DMS 273 treated with DMSO at 0.1 percent for 48 hours (cell line): ENCODE results near the gene HLA-DPA1.
"Not testable (repeated sequence)": the region's sequence is repeated elsewhere in the genome, so short reads cannot be mapped to it uniquely, and the experiment has no call there.

Source experiments
- DNase-seq: peaks from one replicate; lab custom pipeline; 2025; lab: John Stamatoyannopoulos, UW

HLA-DPA1 gene

GRCh38 chr6:33064723-33065122 lies 8.7 kb downstream of the HLA-DPA1 start:
- no peak for DNase-seq

DNA sequence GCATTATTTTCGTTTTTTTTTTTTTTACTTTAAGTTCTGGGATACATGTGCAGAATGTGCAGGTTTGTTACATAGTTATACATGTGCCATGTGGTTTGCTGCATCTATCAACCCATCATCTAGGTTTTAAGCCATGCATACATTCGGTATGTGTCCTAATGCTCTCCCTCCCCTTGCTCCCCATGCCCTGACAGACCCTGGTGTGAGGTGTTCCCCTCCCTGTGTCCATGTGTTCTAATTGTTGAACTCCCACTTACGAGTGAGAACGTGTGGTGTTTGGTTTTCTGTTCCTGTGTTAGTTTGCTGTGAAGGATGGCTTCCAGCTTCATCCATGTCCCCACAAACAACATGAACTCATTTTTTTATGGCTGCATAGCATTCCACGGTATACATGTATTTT lies 10.0 kb downstream of the HLA-DPA1 start:
- not testable (repeated sequence) for DNase-seq

DNA sequence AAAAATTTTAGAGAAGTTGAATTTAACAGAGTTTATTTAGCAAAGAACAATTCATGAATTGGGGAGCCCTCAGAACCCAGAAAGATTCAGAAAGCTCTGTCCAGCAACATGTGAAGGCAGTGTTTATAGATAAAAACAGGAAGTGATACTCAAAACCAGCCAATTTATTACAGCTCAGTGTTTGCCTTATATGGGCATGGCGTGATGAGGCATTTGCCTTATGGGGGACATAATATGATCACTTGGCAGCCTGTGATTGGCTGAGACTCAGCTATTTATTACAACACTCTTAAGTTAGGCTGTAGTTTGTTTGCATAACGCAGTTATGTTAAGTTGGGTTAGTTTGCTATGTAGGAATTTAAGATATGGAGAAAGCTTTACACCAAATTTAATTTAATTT lies 11.5 kb downstream of the HLA-DPA1 start:
- no peak for DNase-seq

DNA sequence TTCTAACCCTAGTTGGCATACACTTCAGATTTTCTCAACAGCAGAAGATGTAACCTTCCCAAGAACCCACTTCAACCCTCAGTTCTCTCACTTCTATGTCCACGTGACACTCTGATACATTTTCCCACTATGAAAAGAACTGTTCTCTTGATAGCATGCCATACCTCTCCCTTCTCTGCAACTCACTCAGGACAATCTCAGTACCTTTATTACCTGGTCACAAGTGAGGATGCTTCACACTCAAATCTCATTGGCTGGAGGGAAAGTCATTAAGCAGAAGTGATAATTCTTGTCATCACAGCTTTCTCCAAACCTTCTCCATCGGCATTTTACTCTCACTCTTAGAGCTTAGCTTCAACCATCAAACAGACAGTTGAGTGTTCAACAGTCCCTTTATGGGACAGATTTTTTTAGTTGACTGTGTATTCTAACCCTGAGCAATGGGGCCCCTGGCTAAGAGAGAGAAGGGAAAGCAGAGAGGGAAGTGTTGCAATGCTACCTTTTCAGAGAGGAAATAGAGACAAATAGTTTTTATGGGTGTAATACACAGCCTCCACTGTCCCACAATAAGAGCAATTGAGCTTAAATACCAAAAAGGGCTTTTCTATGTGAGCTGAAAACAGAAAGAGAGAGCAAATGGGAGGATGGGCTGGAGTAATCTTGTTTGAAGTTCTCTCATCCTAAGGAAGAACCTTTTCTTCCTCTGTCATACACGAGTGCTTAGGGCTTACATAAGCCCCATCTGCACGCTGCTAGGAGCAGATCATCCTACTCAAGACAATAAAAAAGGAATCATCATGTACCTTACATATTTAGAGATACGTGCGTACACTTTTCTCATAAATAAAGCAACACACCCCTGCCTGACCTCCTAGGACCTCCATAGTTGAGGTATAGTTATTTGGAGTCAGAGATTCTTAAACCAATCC lies 16.0 kb downstream of the HLA-DPA1 start:
- no peak for DNase-seq

GRCh38 chr6:33053230-33053629 lies 20.2 kb downstream of the HLA-DPA1 start:
- DNase-seq = no peak

- no peak for DNase-seq
Observed at GRCh38 chr6:33052627-33053026, 20.8 kb downstream of the HLA-DPA1 start.

- no peak for DNase-seq
Observed at GRCh38 chr6:33050014-33050810, 23.2 kb downstream of the HLA-DPA1 start.

- DNase-seq = no peak
Observed at GRCh38 chr6:33049323-33050013, 24.0 kb downstream of the HLA-DPA1 start.

GRCh38 chr6:33040157-33040556 lies 33.3 kb downstream of the HLA-DPA1 start:
- DNase-seq = no peak

DNA sequence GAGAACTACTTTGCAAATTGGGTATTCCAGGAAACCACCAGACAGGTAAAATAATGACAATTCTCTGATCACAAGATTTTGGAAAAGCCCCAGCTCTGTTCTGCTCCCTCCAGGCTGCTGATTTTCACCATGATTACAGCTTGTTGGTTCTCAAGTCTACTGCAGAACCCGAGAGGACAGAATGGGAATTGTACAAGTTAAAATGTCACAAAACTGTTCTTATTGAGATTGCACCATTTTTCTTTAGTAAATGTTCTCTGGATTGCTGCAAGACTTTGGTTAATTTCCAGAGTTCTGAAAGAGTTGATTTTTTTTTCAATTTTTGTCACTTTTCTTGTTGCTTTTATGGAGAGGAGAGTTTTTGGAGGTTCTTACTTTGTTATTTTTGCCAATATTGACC lies 36.9 kb downstream of the HLA-DPA1 start:
- no peak for DNase-seq

DNA sequence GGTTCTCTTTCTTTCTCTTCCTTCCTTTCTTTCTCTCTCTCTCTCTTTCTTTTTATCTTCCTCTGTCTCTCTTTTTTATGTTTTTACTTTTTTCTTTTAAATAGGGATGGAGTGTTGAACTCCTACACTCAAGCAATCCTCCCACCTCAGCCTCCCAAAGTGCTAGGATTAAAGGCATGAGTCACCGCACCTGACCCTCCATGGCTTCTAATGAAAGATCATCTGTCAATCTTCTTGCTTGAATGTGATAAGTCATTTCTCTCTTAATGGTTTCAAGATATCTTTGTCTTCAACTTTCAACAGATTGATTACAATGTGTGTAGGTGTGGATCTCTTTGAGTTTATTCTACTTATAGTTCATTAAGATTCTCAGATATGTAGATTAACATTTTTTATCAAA lies 38.9 kb downstream of the HLA-DPA1 start:
- no peak for DNase-seq

GRCh38 chr6:33030245-33030644 lies 43.2 kb downstream of the HLA-DPA1 start:
- DNase-seq = no peak

- DNase-seq = no peak
Observed at GRCh38 chr6:33029328-33030184, 43.9 kb downstream of the HLA-DPA1 start.

DNA sequence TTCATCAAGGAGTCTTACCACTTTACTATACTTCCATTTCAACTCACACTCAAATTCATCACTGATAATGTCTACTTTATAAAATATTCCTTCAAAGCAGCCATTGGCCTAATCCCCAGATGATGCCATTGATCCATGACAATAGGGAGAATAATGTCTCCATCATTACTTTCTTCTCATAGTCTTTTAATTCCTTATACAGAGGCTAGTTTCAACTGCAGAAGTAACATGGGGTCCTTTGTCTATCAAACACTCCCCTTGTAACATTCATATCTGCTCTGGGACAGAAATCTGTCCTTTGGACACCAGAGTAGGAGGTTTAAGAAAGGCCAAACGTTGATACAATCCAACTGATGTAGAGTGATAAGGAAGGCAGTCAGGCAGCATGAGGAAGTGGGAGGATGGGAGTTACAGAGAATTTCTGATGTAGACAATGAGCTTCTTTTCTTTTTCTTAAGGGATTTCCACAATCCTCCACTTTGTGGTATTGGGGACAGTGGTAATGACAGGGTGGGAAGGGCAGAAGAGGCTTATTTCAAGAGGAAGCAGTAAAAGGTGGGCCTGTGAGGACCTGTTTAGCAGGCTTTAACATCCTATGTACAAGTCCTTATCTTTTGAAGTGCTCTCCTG lies 45.1 kb downstream of the HLA-DPA1 start:
- no peak for DNase-seq

- no peak for DNase-seq
Observed at GRCh38 chr6:33024521-33024920, 48.9 kb downstream of the HLA-DPA1 start.

DNA sequence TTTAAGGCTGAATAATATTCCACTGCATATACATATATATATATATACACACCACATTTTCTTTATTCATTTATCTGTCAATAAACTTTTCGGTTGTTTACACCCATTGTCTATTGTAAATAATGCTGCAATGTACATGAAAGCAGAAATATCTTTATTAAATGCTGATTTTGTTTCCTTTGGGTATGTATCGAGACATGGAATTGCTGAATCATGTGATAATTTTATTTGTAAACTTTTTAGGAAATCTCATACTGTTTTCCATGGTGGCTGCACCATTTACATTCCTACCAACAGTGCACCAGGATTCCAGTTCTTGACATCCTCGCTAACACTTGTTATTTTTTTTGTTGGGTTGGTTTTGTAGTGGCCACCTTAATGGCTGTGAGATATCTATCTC lies 49.9 kb downstream of the HLA-DPA1 start:
- DNase-seq = no peak

DNA sequence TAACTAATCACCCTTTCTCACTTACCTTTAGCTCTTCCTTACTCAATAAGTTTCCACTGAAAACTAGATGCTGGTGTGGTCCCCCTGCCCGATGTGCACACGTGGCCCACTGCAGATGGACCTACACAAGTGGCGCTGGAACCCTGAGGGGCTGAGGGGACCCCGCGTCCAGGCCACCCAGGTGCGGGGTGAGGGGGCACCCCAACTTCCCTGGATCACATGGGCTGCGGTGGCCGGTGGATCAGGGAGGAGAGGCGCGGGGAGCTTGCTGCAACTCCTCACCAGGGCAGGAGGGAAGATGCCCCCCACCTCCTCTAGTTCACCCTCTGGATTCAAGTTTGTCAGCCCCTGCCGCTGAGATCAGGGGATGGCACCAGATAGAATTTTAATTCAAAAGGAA lies 51.5 kb downstream of the HLA-DPA1 start:
- DNase-seq = no peak

- no peak for DNase-seq
Observed at GRCh38 chr6:33019372-33019771, 54.1 kb downstream of the HLA-DPA1 start.

GRCh38 chr6:33018904-33019303 lies 54.5 kb downstream of the HLA-DPA1 start:
- DNase-seq = no peak

GRCh38 chr6:33018418-33018817 lies 55.0 kb downstream of the HLA-DPA1 start:
- no peak for DNase-seq
